Measurements from ENCODE around the gene EDIL3. TPM values are rescaled to one million over a fixed set of nuclear protein-coding genes. Genes with fewer than 3 reads are reported as not detected.

The EDIL3 gene
- total and polyA plus RNA-seq, 2 donors (not counting 3 experiments of a cell fraction or from before 2014, with no cell fraction given), result 9.1 to 28.8 TPM

GRCh38 chr5:84292000-84292642, 92.6 kb downstream of the EDIL3 start:
- H3K27me3 ChIP-seq (ENCODE audit: control insufficient read depth in 2 of 2, insufficient read depth in 2 of 2, low read length in 2 of 2), result no peaks in the 10 kb centered on the region
- ChIA-PET POLR2A (no interaction called here), CTCF (interaction anchor here (0.6 to 2.1 kb wide), 2 partner anchors 16 to 48 kb away, joined by 3 to 6 read pairs; no protein-coding TSS in a partner anchor)
- H3K9ac ChIP-seq (replicated peaks; ENCODE audit: extremely low read depth, insufficient read depth, low read length), result no peak overlapping the region
- H3K9me1 ChIP-seq (replicated peaks; ENCODE audit: control insufficient read depth, extremely low read depth, insufficient read depth, low read length), result no peaks in the 10 kb centered on the region
- no peaks in the 10 kb centered on the region for H3K36me3 ChIP-seq (ENCODE audit: control insufficient read depth in 2 of 2, extremely low read depth in 1 of 2, insufficient read depth in 2 of 2, low read length in 2 of 2)
- H3K27ac ChIP-seq (ENCODE audit: insufficient read depth, low read depth, low read length), result no peak overlapping the region
- dilution Hi-C loops (cut with MboI; ENCODE audit: extremely low pct_ligation_motif_present, low sequenced_read_pairs), result no loop called here
- TF ChIP-seq MYC (IDR thresholded peaks at IDR 0.05; ENCODE audit: low read depth, low read length) (no peak), JUN (IDR thresholded peaks at IDR 0.05; ENCODE audit: borderline replicate concordance, insufficient read depth, insufficient read length, low read depth) (no peak), CTCF (IDR thresholded peaks at IDR 0.05; ENCODE audit: extremely low read depth in 1 of 2, insufficient read depth in 1 of 2, low read depth in 1 of 2, low read length in 2 of 2) (no peak), FOS (IDR thresholded peaks at IDR 0.05; ENCODE audit: borderline replicate concordance, insufficient read depth, low read length) (no peak), POLR2AphosphoS5 (IDR thresholded peaks at IDR 0.05; ENCODE audit: insufficient read depth, low read depth, low read length) (no peak), GATA2 (IDR thresholded peaks at IDR 0.05; ENCODE audit: insufficient read depth, insufficient read length, low read depth, low read length) (no peak), POLR2A (IDR thresholded peaks at IDR 0.05; ENCODE audit: low read depth, low read length) (no peak), MAX (IDR thresholded peaks at IDR 0.05; ENCODE audit: insufficient read depth, insufficient read length) (no peak), EZH2 (IDR thresholded peaks at IDR 0.05; ENCODE audit: borderline replicate concordance, low read depth, low read length, severe bottlenecking) (no peak)
- FAIRE-seq (no peak), DNase-seq (ENCODE audit: low read depth, low spot score) (no peak)
- intact Hi-C loops (cut with micrococcal nuclease), result no loop called here
- no peak overlapping the region for H3K4me3 ChIP-seq (replicated peaks in 1 of 3; ENCODE audit: insufficient read depth in 1 of 3, low read depth in 1 of 3, low read length in 3 of 3)
- no peaks in the 10 kb centered on the region for H3K9me3 ChIP-seq (replicated peaks; ENCODE audit: control insufficient read depth, insufficient read depth, low read length)
- H3K79me2 ChIP-seq (ENCODE audit: control insufficient read depth, insufficient read depth, low read length), result no peaks in the 10 kb centered on the region
- BruUV-seq (replicated peaks), result no TSS peak
- H2AFZ ChIP-seq (ENCODE audit: low read depth, low read length), result no peak overlapping the region
- peaks cover 26% of the 10 kb centered on the region for H3K4me1 ChIP-seq (ENCODE audit: control insufficient read depth, extremely low read depth, insufficient read depth, low read length)
- no peak overlapping the region for H3K4me2 ChIP-seq (ENCODE audit: insufficient read depth, low read length)
- no peaks in the 10 kb centered on the region for H4K20me1 ChIP-seq (replicated peaks; ENCODE audit: control insufficient read depth, extremely low read depth, insufficient read depth, low read length)
